Stimulated activated CD4-positive, alpha-beta T cell treated with anti-CD3 and anti-CD28 coated beads, Interleukin-15, amount 100 ng/mL, for 48 hours (primary cell): ENCODE data around the gene VARS1.
"Not testable (repeated sequence)": the region's sequence is repeated elsewhere in the genome, so short reads cannot be mapped to it uniquely, and the experiment has no call there.

Source experiments
- DNase-seq, 2 donors: peaks; one replicate each; pipeline ENCODE4 v3.0.0-alpha.2; 2020; ENCODE audit warnings: low read depth in 2 of 2

The VARS1 gene

DNA sequence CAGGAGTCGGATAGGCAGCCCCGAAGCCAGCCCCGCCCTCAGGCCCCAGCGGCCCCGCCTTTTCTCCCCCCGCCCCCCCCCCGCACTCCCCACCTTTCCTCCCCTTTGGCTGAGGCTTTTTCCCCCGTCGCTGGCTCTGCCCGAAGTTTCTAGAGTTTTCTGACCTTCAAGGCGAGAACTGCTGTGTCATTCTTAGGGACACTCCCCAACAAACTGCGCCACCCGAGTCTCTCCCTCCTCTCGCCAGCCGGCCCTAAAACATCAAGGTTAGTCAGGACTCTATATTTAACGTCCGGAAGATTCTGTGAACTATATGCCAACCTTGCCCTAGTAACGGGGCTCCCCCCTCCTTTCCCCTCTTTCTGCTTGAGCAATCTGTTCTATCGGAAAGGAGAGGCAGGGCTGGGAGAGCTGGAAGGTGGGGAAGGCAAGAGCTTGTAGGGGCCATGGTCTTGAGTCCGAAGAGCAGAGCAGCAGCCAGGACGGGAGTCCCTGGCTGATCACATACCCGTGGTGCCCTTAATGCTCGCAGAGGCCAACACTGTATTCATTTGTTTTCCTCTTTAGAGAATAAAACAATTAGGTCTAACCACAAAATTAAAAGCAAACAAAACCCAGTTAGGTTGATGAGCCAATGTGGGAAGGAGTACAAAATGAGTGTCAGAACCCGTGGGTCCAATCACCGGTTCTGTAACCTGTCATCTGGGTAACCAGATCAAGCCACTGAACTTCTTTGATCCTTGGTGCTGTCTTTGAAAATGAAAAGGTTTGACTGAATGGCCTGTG is 26.7 kb upstream of the VARS1 start:
- DNase-seq: no peak

DNA sequence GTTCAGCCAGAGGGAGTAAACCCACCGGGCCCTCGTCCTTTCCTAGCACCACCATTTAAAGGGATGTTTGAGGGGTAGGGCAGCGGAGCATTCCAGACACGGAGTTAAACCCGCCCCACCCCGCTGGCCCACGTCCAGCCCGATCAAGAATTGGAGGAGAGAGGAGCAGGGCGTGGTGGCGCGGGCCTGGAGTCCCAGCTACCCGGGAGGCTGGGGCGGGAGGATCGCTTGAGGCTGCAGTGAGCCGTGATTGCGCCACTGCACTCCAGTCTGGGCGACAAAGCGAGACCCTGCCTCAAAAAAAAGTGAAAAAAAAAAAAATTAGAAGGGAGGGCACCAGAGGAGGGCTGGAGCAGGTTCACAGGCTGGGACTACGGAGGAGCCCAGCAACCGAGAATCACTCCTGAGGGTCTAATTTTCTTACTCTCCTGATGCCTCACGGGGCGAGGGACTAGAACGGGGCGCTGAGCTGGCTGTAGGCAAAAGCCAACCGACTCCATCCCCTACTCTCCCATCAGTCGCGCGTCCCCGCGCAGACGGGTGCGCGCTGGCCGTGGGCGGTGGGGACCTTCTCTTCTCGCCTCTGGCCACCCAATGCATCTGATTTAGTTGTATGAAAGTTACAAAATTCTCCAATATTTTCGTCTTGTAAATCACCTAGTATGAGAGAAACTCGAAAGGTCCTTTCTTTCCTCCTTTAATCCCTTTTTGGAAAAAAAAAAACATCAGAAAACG is 25.9 kb upstream of the VARS1 start:
- DNase-seq: peak in 1 of 2 donors; percentile 73

DNA sequence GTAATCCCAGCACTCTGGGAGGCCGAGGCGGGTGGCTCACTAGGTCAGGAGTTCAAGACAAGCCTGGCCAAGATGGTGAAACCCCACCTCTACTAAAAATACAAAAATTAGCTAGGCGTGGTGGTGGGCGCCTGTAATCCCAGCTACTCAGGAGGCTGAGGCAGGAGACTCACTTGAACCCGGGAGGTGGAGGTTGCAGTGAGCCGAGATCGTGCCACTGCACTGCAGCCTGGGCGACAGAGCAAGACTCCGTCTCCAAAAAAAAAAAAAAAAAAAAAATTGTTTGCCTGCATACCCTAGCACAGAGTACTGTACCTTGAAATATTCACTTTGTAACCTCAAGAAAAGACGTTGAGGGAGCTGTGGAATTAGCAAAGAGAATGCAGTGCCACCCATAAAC is 24.8 kb upstream of the VARS1 start:
- not testable (repeated sequence) for DNase-seq

DNA sequence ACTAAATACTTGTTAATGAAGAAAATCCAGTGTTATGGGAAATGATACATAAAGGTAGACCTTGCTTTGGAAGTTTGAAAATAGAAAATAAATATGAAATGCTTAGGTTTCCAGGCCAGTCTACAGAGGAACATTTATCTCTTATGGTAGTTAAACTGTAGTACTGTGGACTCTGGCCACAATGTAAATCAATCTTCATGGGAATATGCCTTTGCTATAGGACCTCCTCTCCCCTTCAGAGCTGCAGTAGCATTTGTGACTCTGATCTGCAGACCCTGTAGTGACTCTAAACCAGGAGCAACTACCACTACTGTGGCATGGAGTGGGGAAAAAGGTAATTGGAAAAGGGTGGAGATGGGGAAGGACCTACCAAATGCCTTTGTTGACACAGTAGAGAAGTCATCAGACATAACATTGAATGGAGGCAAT is 24.3 kb upstream of the VARS1 start:
- DNase-seq: no peak

DNA sequence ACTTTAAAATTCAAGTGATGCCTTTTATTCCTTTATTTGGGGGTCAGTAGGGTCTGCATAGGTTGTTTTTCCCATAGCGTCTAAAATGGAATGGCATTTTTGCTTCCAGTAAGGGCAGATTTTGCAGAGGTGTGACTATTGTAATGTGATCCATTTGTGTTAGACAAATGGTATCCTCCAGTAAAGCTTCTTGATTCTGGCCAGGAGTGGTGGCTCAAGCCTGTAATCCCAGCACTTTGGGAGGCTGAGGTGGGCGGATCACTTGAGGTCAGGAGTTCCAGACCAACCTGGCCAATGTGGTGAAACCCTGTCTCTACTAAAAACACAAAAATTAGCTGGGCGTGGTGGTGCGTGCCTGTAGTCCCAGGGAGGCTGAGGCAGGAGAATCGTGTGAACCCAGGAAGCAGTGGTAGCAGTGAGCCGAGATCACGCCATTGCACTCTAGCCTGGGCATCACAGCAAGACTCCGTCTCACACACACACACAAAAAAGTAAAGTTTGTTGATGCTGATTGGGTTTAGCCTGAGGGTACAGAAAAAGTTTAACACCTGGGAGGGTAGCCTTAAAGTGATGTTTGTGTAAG is 22.5 kb upstream of the VARS1 start:
- not testable (repeated sequence) for DNase-seq

DNA sequence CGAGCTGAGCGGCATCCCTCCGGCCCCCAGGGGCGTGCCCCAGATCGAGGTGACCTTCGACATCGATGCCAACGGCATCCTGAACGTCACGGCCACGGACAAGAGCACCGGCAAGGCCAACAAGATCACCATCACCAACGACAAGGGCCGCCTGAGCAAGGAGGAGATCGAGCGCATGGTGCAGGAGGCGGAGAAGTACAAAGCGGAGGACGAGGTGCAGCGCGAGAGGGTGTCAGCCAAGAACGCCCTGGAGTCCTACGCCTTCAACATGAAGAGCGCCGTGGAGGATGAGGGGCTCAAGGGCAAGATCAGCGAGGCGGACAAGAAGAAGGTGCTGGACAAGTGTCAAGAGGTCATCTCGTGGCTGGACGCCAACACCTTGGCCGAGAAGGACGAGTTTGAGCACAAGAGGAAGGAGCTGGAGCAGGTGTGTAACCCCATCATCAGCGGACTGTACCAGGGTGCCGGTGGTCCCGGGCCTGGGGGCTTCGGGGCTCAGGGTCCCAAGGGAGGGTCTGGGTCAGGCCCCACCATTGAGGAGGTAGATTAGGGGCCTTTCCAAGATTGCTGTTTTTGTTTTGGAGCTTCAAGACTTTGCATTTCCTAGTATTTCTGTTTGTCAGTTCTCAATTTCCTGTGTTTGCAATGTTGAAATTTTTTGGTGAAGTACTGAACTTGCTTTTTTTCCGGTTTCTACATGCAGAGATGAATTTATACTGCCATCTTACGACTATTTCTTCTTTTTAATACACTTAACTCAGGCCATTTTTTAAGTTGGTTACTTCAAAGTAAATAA is 21.8 kb upstream of the VARS1 start:
- not testable (repeated sequence) for DNase-seq

DNA sequence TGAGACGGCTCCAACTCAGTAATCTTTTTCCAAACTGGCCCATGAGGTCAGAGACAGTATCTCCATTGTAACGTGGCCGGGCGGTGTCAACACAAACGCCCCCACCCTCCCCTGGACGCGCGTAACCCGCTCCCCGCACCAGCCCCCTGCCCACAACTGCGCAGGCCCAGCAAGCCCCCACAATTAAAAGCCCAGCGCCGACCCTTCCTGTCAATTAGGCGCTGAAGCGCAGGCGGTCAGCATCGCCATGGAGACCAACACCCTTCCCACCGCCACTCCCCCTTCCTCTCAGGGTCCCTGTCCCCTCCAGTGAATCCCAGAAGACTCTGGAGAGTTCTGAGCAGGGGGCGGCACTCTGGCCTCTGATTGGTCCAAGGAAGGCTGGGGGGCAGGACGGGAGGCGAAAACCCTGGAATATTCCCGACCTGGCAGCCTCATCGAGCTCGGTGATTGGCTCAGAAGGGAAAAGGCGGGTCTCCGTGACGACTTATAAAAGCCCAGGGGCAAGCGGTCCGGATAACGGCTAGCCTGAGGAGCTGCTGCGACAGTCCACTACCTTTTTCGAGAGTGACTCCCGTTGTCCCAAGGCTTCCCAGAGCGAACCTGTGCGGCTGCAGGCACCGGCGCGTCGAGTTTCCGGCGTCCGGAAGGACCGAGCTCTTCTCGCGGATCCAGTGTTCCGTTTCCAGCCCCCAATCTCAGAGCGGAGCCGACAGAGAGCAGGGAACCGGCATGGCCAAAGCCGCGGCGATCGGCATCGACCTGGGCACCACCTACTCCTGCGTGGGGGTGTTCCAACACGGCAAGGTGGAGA is 19.7 kb upstream of the VARS1 start, which contains the start of the genes HSPA1A and HSPA1L:
HSPA1A (plus strand) TSS at position 519 of the 814 bp plus-strand sequence; CDS start at position 733, 214 bp downstream.
HSPA1L (minus strand) TSS at position 259 of the 814 bp plus-strand sequence. CDS start 3,311 bp downstream, outside the sequence.
- no peak for DNase-seq

DNA sequence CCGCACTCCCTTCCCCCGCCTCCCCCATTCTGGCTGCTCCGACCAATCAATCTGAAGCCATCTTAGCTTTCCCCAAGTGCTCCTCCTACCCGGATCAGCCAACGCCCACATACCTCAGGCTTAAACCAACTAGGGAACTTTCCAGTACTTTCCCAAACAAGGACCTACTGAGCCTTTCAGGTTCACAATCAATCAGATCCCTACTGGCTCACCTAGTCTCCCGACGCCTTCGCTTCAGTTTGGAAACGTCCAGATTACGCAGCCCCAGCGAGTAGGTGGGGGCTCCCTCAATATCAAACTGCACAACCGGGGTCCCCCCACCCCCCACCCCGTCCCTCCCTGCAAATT is 19.1 kb upstream of the VARS1 start:
- DNase-seq: no peak

DNA sequence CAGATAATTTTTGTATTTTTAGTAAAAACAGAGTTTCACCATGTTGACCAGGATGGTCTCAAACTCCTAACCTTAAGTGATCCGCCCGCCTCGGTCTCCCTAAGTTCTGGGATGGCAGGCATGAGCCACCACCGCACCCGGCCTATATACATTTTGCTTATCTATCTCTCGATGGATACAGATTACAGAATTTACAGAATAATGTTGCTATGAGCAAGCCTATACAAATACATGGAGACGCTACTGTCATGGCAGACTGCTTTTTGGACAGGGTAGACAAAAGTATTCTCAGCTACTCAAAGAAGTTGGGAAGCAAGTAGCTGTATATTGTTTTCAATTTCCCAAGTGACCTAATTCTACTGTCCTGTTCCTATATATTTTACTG is 17.9 kb upstream of the VARS1 start:
- no peak for DNase-seq

DNA sequence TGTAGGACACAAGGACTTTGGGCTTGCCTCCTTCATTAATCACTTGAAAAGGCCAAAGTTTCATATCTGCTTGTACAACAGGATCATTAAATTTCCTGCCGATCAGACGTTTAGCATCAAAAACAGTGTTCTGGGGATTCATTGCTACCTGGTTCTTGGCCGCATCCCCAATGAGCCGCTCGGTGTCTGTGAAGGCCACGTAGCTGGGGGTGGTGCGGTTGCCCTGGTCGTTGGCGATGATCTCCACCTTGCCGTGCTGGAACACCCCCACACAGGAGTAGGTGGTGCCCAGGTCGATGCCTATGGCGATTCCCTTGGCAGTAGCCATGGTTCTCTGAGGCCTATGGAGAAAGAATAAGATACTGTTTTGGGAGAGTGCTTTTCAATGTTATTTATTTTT is 16.1 kb upstream of the VARS1 start:
- DNase-seq: no peak

DNA sequence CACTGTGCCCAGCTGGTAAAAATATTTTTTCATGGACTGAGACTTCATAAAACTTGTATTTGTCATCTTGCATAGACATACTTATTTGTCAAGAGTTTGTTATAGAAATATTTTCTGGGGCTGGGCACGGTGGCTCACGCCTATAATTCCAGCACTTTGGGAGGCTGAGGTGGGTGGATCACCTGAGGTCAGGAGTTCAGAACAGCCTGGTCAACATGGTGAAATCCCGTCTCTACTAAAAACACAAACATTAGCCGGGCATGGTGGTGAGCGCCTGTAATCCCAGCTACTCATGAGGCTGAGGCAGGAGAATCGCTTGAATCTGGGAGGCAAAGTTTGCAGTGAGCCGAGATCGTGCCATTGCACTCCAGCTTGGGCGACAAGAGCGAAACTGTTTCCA is 13.0 kb upstream of the VARS1 start:
- not testable (repeated sequence) for DNase-seq

DNA sequence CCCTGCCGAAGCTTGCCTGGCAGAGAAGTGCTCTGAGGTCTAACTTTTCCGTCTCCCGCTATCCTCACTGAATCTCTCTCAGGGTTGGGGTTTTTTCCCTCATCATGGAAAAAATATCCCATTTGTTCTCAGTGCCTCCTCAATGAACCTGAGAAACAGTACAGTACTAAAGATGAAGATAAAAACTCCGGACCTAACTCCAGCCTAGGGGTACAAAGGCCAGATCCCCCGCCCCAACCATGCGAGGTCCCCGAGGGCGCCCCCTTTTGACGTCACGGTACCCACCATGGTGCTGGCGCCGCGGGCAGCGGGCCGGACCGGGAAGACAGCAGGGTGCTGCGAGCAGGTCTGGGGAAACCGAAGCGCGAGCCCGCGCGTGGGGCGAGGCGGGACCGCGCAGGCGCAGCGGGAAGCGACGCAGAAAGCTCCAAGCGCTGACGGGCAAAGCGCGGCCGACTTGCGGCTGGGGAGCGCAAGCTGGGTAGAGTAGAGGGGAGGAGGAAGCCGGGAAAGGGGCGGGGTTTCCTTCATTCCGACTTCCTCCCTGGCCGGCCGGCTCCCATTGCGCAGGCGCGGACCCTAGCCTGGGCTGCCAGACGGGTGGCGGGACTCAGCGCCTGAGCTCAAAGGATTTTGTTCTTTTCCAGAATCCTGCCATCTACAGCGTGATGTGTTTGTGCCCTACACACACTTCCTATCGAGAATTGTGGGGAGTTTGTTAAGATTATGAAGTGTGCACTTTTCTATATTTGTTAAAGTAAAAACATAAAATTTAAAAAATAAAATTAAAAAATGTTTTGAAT is 11.1 kb upstream of the VARS1 start, which contains the start of gene LSM2:
LSM2 (minus strand) TSS at position 497 of the 803 bp plus-strand sequence; CDS start at position 288, 209 bp downstream.
- DNase-seq: peak; percentile 95 to 97

DNA sequence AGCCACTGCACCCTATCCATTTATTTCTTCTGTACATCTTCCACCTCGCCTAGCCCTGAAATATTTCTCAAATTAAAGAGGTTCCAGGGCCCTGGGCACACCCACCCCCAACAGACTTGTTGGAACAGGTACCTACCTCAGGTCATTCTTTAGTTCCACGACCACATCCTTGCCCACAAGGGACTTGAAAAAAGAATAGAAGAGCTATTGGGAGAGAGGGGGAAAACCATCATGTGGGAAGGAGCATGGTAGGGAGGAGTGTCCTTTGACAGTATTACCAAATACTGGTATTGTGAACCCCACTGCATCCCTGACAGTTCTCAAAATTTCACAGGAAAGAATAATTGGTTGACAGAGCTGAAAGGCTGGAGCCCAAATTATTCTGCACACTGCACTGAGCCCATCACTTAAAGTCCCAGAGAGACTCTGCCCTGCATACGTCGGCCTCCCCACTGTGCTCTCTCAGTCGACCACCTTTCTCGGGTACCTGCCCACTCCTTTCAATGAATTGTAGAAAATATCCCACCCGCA is 10.5 kb upstream of the VARS1 start:
- DNase-seq: no peak

DNA sequence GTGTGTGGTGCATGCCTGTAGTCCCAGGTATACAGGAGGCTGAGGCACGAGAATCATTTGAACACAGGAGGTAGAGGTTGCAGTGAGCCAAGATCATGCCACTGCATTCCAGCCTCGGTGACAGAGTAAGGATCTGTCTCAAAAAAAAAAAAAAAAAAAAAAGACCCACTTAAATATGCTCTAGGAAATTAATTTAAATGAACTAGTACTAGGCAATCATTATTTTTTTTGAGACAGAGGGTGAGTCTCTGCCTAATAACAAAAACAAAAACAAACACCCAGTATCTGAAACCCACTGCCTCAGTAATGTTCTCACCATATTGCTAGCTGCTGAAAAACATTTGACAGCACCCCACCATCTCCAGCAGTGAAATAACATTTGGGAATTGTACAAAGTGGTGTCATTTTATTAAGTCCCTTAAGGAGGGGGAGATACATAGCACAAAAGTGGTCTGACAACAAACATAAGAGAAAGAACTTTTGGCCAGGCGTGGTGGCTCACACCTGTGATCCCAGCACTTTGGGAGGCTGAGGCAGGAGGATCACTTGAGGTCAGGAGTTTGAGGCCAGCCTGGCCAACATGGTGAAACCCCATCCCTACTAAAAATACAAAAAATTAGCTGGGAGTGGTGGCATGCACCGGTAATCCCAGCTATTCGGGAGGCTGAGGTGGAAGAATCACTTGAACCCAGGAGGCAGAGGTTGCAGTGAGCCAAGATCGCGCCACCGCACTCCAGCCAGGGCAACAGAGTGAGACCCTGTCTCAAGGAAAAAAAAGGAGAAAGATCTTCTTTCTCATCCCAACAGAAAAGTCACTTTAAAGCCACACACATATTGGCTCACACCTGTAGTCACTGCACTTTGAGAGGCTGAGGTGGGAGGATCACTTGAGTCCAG is 5.7 kb upstream of the VARS1 start:
- not testable (repeated sequence) for DNase-seq

DNA sequence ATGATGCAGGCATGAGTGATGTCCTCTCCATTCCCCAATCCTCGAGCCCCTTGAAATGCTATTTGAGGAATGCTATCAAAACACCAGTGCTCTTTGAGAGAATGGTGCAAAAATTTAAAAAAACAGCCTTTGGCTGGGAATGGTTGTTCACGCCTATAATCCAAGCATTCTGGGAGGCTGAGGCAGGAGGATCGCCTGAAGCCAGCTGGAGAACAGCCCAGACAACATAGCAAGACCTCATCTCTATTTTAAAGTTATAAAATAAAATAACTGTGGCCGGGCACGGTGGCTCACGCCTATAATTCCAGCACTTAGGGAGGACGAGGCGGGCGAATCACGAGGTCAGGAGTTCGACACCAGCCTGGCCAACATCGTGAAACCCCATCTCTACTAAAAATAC is 4.2 kb upstream of the VARS1 start:
- no peak for DNase-seq

DNA sequence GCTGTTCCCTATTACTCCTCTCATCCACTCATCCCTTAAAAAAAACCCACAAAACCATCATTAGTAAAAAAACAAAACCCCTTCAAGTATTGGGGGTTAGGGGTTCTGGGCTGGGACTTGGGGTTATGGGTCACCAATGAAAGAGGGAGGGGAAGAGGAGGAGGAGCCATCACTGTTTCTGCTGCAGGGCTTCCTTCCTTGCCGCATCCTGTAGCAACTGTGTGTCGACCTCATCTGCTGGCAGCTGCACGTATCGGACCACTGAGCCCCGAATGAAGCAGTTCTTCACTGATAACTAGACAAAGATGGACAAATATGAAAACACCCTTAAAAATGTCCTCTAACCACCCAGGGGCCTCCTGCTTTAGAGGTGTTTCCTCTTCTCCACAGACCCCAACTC is 2.0 kb upstream of the VARS1 start:
- no peak for DNase-seq

DNA sequence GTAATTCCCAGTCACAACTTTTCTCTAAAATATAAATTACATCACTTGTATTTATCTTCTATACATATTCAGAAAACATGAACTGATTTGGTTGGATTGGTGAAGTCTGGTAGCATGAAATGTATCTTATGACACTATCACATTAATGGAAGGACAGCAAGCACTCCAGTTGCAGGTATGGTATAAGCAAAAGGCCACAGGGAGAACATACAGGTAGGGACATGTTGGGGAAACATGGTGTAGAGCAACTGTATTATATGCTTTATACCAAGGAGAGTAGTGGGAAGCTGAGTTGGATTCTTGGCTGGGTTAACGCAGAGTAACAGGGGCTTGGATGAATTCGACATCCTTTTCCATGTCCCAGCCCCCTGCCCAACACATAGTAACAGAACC is 1.4 kb upstream of the VARS1 start:
- no peak for DNase-seq

DNA sequence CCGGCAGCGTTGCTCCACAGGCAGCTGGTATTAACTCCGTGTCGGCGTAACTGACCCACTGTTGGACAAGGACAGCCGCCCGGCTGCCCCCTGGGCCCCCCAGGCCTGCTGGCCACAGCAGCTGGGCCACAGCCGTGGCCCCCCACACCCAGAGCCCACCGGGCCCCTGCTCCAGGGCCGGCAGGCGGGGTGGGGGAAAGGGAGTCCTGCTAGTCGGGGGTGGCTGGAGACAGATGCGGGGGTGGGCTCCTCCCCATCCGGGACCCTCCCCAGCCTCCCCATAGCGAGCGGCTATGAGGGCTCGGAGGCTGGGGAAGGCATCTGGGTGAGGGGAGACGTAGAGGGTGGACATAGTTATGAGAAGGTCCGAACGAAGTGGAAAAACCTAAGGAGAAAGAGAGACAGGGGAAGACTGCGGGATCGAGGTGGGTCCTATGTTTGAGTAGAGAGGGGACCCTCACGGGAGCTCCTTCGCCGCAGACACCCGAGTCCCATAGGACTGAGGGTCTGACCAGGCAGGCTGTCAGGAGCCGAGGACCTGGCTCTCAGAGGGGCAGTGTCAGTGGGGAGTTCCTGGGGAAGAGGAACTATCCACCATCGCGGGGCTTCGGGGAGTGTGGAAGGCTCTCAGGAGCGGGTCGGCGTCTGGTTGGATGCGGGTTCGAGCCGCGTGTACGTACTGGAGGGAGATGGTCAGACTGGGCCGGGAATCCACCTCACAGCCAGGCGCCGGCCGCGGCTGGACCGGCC is 511 bp downstream of the VARS1 start:
- DNase-seq: no peak
